Measurements from ENCODE around the gene TMED5. TPM values are rescaled to one million over a fixed set of nuclear protein-coding genes. Genes with fewer than 3 reads are reported as not detected.
"Not testable (repeated sequence)": the region's sequence is repeated elsewhere in the genome, so short reads cannot be mapped to it uniquely, and the experiment has no call there.

The TMED5 gene
- total RNA-seq, 1 donor from 2014 or later, result 38.3 TPM

DNA sequence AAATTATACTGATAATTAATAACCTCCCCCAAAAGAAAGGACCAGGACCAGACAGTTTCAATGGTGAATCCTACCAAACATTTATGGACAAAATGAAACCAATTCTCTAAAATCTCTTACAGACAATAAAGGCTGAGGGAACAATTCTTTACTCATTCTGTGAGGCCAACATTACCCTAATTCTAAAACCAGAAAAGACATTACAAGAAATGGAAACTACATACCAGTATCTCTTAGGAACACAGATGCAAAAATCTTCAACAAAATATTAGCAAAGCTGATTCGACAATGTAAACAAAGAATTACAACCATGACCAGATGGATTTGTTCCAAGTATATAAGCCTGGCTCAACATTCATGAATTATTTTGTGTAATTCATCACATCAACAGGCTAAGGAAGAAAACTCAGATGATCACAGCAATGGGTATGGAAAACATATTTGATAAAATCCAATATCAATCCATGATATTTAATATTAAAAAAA, 8.6 kb downstream of the TMED5 start:
- Mint-ChIP-seq H3K27me3 (ENCODE audit: low read depth) (no peaks in the 10 kb centered on the region), H3K4me3 (no peak overlapping the region)
- TF ChIP-seq, protein P1, sequence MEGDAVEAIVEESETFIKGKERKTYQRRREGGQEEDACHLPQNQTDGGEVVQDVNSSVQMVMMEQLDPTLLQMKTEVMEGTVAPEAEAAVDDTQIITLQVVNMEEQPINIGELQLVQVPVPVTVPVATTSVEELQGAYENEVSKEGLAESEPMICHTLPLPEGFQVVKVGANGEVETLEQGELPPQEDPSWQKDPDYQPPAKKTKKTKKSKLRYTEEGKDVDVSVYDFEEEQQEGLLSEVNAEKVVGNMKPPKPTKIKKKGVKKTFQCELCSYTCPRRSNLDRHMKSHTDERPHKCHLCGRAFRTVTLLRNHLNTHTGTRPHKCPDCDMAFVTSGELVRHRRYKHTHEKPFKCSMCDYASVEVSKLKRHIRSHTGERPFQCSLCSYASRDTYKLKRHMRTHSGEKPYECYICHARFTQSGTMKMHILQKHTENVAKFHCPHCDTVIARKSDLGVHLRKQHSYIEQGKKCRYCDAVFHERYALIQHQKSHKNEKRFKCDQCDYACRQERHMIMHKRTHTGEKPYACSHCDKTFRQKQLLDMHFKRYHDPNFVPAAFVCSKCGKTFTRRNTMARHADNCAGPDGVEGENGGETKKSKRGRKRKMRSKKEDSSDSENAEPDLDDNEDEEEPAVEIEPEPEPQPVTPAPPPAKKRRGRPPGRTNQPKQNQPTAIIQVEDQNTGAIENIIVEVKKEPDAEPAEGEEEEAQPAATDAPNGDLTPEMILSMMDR (conservative IDR thresholded peaks at IDR 0.05), result no peak

DNA sequence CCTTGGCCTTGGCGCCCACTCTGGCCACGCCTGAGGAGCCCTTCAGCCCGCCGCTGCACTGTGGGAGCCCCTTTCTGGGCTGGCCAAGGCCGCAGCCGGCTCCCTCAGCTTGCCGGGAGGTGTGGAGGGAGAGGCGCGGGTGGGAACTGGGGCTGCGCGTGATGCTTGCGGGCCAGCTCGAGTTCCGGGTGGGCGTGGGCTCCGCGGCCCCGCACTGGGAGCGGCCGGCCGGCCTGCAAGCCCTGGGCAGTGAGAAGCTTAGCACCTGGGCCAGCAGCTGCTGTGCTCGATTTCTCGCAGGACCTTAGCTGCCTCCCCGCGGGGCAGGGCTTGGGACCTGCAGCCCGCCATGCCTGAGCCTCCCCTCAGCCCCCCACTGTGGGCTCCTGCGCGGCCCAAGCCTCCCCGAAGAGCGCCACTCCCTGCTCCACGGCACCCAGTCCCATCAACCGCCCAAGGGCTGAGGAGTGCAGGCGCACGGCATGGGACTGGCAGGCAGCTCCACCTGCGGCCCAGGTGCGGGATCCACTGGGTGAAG, 10.0 kb downstream of the TMED5 start:
- H3K27me3 Mint-ChIP-seq (ENCODE audit: low read depth); H3K4me3 Mint-ChIP-seq; DNase-seq (ENCODE audit: low read depth, low spot score); H3K27ac Mint-ChIP-seq (ENCODE audit: unreplicated experiment): not testable (repeated sequence)
- peaks cover 28% of the 10 kb centered on the region for H3K4me1 Mint-ChIP-seq
- peaks cover 12% of the 10 kb centered on the region for H3K9me3 Mint-ChIP-seq
- peaks cover 56% of the 10 kb centered on the region for H3K36me3 Mint-ChIP-seq (ENCODE audit: low read depth)

More for the DNA sequence above, 8.6 kb downstream of the TMED5 start:
- Mint-ChIP-seq H3K4me1 (peaks cover 28% of the 10 kb centered on the region), H3K36me3 (ENCODE audit: low read depth) (peaks cover 48% of the 10 kb centered on the region), H3K27ac (ENCODE audit: unreplicated experiment) (no peak overlapping the region), H3K9me3 (peaks cover 8% of the 10 kb centered on the region)
- DNase-seq (ENCODE audit: low read depth, low spot score), result no peak

DNA sequence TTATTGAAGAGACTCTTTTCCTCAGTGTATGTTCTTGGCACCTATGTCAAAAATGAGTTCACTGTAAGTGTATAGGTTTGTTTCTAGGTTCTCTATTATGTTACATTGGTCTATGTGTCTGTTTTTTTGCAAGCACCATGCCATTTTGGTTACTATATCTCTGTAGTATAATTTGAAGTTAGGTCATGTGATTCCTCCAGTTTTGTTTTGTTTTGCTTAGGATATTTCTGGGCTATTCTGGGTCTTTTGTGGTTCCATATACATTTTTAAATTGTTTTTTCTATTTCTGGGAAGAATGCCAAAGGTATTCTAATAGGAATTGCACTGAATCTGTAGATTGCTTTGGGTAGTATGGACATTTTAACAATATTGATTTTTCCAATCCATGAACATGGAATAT, 13.2 kb downstream of the TMED5 start:
- H3K27ac Mint-ChIP-seq (ENCODE audit: unreplicated experiment), result no peak overlapping the region
- H3K4me3 Mint-ChIP-seq, result no peak overlapping the region
- peaks cover 12% of the 10 kb centered on the region for H3K9me3 Mint-ChIP-seq
- no peaks in the 10 kb centered on the region for H3K27me3 Mint-ChIP-seq (ENCODE audit: low read depth)
- DNase-seq (ENCODE audit: low read depth, low spot score), result no peak
- H3K4me1 Mint-ChIP-seq, result peaks cover 10% of the 10 kb centered on the region
- H3K36me3 Mint-ChIP-seq (ENCODE audit: low read depth), result peaks cover 42% of the 10 kb centered on the region
- TF ChIP-seq, protein P1 (conservative IDR thresholded peaks at IDR 0.05), result no peak

DNA sequence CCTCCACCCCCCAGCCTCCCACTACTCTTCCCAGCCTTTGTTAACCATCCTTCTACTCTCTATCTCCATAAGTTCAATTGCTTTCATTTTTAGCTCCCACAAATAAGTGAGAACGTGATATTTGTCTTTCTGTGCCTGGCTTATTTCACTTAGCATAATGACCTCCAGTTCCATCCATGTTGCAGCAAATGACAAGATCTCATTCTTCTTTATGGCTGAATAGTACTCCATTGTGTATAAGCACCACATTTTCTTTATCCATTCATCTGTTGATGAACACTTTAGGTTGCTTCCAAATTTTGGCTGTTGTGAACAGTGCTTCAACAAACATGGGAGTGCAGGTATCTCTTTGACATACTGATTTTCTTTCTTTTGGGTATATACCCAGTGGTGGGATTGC, 14.3 kb downstream of the TMED5 start:
- H3K4me1 Mint-ChIP-seq; DNase-seq (ENCODE audit: low read depth, low spot score); H3K4me3 Mint-ChIP-seq; H3K27ac Mint-ChIP-seq (ENCODE audit: unreplicated experiment); H3K27me3 Mint-ChIP-seq (ENCODE audit: low read depth): not testable (repeated sequence)
- Mint-ChIP-seq H3K9me3 (peaks cover 12% of the 10 kb centered on the region), H3K36me3 (ENCODE audit: low read depth) (peaks cover 40% of the 10 kb centered on the region)

DNA sequence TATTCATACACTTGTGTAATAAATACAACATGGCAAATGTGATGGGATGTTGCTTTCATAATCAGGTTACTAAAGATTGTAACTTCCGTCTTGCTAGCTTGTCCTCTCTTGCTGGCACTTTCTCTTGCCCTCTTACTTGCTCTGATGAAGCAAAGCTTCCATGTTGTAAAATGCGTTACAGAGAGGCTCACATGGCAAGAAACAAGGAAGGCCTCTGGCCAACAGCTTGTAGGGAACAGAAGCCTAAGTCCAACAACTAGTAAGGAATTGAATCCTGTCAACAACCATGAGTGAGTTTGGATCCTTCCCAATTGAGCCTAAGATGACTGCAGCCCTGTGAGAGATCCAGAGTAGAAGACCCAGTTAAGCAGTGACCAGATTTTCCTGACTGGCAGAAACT, 15.4 kb downstream of the TMED5 start:
- Mint-ChIP-seq H3K36me3 (ENCODE audit: low read depth) (peaks cover 37% of the 10 kb centered on the region), H3K4me3 (no peak overlapping the region), H3K4me1 (no peaks in the 10 kb centered on the region), H3K9me3 (peaks cover 12% of the 10 kb centered on the region), H3K27me3 (ENCODE audit: low read depth) (no peaks in the 10 kb centered on the region), H3K27ac (ENCODE audit: unreplicated experiment) (no peak overlapping the region)
- no peak for DNase-seq (ENCODE audit: low read depth, low spot score)
- TF ChIP-seq, protein P1 (conservative IDR thresholded peaks at IDR 0.05), result no peak

DNA sequence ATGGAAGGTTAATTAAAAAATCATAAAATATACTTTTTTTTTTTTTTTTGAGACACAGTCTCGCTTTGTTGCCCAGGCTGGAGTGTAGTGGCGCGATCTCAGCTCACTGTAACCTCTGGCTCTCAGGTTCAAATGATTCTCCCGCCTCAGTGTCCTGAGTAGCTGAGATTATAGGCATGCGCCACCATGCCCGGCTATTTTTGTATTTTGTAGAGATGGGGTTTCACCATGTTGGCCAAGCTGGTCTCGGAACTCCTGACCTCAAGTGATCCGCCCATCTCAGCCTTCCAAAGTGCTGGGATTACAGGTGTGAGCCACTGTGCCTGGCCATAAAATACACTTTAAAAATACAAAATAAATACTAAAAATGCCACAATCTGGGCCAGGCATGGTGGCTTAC, 16.9 kb downstream of the TMED5 start:
- H3K36me3 Mint-ChIP-seq (ENCODE audit: low read depth), result peaks cover 31% of the 10 kb centered on the region
- not testable (repeated sequence) for H3K4me1 Mint-ChIP-seq; H3K9me3 Mint-ChIP-seq; DNase-seq (ENCODE audit: low read depth, low spot score); H3K27me3 Mint-ChIP-seq (ENCODE audit: low read depth); H3K4me3 Mint-ChIP-seq; H3K27ac Mint-ChIP-seq (ENCODE audit: unreplicated experiment)

DNA sequence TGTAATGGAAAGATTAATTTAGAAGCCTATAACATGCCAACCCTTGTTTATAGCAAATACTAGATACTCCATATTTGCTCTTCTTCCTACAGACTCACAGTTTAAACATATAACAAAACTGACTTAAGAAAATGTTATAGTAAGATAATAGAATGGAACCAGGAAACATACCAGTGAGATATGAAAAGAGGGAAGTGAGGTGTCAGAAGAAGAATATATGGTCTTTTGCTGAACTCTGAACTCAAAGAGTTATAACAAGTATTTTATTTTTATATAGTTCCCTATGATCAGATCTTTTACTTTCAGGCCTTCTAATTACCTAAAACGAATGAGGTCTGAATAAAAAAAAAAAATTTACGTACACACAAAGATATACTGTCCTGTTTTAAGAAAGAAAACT, 20.9 kb downstream of the TMED5 start:
- Mint-ChIP-seq H3K4me3 (no peak overlapping the region), H3K9me3 (no peaks in the 10 kb centered on the region), H3K4me1 (no peaks in the 10 kb centered on the region), H3K27me3 (ENCODE audit: low read depth) (no peaks in the 10 kb centered on the region), H3K36me3 (ENCODE audit: low read depth) (peaks cover 11% of the 10 kb centered on the region), H3K27ac (ENCODE audit: unreplicated experiment) (no peak overlapping the region)
- TF ChIP-seq, protein P1 (conservative IDR thresholded peaks at IDR 0.05), result no peak
- DNase-seq (ENCODE audit: low read depth, low spot score), result no peak

Data from neural crest cell (in vitro differentiated cells).